K562 (cell line): ENCODE measurements around the gene SH3TC1. TPM values are rescaled to one million over a fixed set of nuclear protein-coding genes. Genes with fewer than 3 reads are reported as not detected.

ENCODE experiments used
- ATAC-seq: fragments of 200-7000 bp; cut with Tn5 transposase; 3 replicates; pipeline ENCODE4 v1.9.1; 2020; ENCODE audit warnings: moderate library complexity
- BruUV-seq: library from RNA; stranded (reverse); fragments of 400-500 nt; replicated peaks from 2 replicates; lab custom pipeline; 2021; lab: Mats Ljungman, UMichigan
- CTCF ChIA-PET: fragments of 300-600 bp; formaldehyde crosslinking; extraction: SDS; loops from one replicate; lab custom pipeline; 2021; ENCODE audit warnings: low intra/inter-chr PET ratio; lab: Yijun Ruan, JAX
- POLR2A ChIA-PET: fragments of 300-600, 350-650 bp; sonication (Branson Sonifier 250); formaldehyde crosslinking; extraction: SDS; loops from one replicate; lab custom pipeline; 2021; ENCODE audit warnings: antibody characterized with exemption, inconsistent platforms; lab: Yijun Ruan, JAX
- DNase-seq, 4 experiments: peaks; one replicate each; pipeline versions ENCODE4 v3.0.0 to v3.0.0-alpha.2; 2011 to 2018; ENCODE audit warnings: low spot score in 3 of 4, mixed read lengths in 3 of 4; ENCODE audit errors: extremely low read depth in 1 of 4
- FAIRE-seq: peaks from 2 replicates; lab custom pipeline; 2011; peaks lifted over from hg19 to GRCh38; lab: Jason Lieb, UNC
- H2AFZ ChIP-seq: 2 replicates; pipeline ENCODE4 v1.6.0; 2011; ENCODE audit warnings: low read depth, low read length, control low read depth, inconsistent platforms
- H3K27ac ChIP-seq: fragments of 200-600 bp; 3 replicates; pipeline ENCODE4 v1.8.0; 2011; ENCODE audit warnings: low read depth, mild to moderate bottlenecking, control low read depth, inconsistent platforms, low read length, moderate library complexity, mixed read lengths; ENCODE audit errors: extremely low read depth
- H3K27me3 ChIP-seq, 2 experiments: fragments of 300-600 bp in 1 of 2; 2 replicates in 1 of 2; 3 replicates in 1 of 2; pipeline versions ENCODE4 v1.6.0 to v1.8.0; 2011; ENCODE audit warnings: inconsistent platforms in 2 of 2, low read length in 2 of 2, mild to moderate bottlenecking in 1 of 2, mixed read lengths in 1 of 2, moderate library complexity in 1 of 2; ENCODE audit not compliant: control insufficient read depth in 2 of 2, insufficient read depth in 2 of 2
- H3K36me3 ChIP-seq: fragments of 300-600 bp; 3 replicates; pipeline ENCODE4 v1.8.0; 2011; ENCODE audit warnings: mild to moderate bottlenecking, low read length, inconsistent platforms; ENCODE audit not compliant: control insufficient read depth, insufficient read depth
- H3K4me1 ChIP-seq, 2 experiments: fragments of 200-600 bp in 1 of 2; replicated peaks in 1 of 2; 2 replicates in 1 of 2; 3 replicates in 1 of 2; pipeline versions ENCODE4 v1.5.1 to v1.8.0; 2011; ENCODE audit warnings: inconsistent platforms in 2 of 2, low read length in 2 of 2, mild to moderate bottlenecking in 1 of 2, mixed read lengths in 1 of 2, moderate library complexity in 1 of 2; ENCODE audit not compliant: control insufficient read depth in 2 of 2, insufficient read depth in 2 of 2
- H3K4me2 ChIP-seq: 2 replicates; pipeline ENCODE4 v1.6.1; 2011; ENCODE audit warnings: low read length, control low read depth, inconsistent platforms, mixed read lengths; ENCODE audit not compliant: insufficient read depth
- H3K4me3 ChIP-seq: fragments of 200-600 bp; sonication (generic), shearing (Covaris generic); 2 replicates; pipeline ENCODE4 v1.5.1; 2016; ENCODE audit warnings: control low read depth, inconsistent platforms
- H3K79me2 ChIP-seq: fragments of 200-600 bp; 3 replicates; pipeline ENCODE4 v1.8.0; 2011; ENCODE audit warnings: low read length, inconsistent platforms; ENCODE audit not compliant: control insufficient read depth, insufficient read depth
- H3K9ac ChIP-seq, 2 experiments: 2 replicates each; pipeline versions ENCODE4 v1.6.0 to v1.6.1; 2011; ENCODE audit warnings: low read depth in 2 of 2, low read length in 2 of 2, control low read depth in 1 of 2, inconsistent platforms in 1 of 2, mild to moderate bottlenecking in 1 of 2, mixed read lengths in 1 of 2; ENCODE audit not compliant: insufficient read depth in 1 of 2
- H3K9me1 ChIP-seq: one replicate; pipeline ENCODE4 v1.6.0; 2011; ENCODE audit warnings: inconsistent platforms, mild to moderate bottlenecking, low read length, moderate library complexity; ENCODE audit not compliant: control insufficient read depth, insufficient read depth
- H3K9me3 ChIP-seq: replicated peaks from 2 replicates; pipeline ENCODE4 v1.5.1; 2011; ENCODE audit warnings: low read depth, low read length, inconsistent platforms; ENCODE audit not compliant: control insufficient read depth, insufficient read depth
- H4K20me1 ChIP-seq: replicated peaks from 2 replicates; pipeline ENCODE4 v1.6.1; 2011; ENCODE audit warnings: low read length, inconsistent platforms, mixed read lengths; ENCODE audit not compliant: control insufficient read depth, insufficient read depth
- ARNT ChIP-seq, 2 experiments: fragments of 450-650 bp; IDR thresholded peaks; 2 replicates each; pipeline ENCODE4 v1.6.1; 2016; ENCODE audit warnings: mild to moderate bottlenecking in 1 of 2
- CBX3 ChIP-seq, 2 experiments: IDR thresholded peaks; 1 replicate in 1 of 2; 2 replicates in 1 of 2; pipeline ENCODE4 v1.6.1; 2012; ENCODE audit warnings: inconsistent platforms in 2 of 2, low read length in 2 of 2, borderline replicate concordance in 1 of 2, control low read depth in 1 of 2
- CBX8 ChIP-seq: fragments of 200-600 bp; sonication (generic); IDR thresholded peaks from 2 replicates; pipeline ENCODE4 v1.6.1; 2012; ENCODE audit warnings: borderline replicate concordance, mixed run types, low read depth, mild to moderate bottlenecking, moderate library complexity, mixed read lengths, low read length, control low read depth, inconsistent platforms; ENCODE audit not compliant: poor library complexity, severe bottlenecking; ENCODE audit errors: extremely low read depth
- COPS2 ChIP-seq: fragments of 450-650 bp; conservative IDR thresholded peaks from 2 replicates; pipeline ENCODE4 v1.6.1; 2016; ENCODE audit warnings: mild to moderate bottlenecking, moderate library complexity
- DDX20 ChIP-seq: fragments of 450-650 bp; IDR thresholded peaks from 2 replicates; pipeline ENCODE4 v1.6.1; 2016; ENCODE audit warnings: missing genetic modification characterization, low read depth, mild to moderate bottlenecking, missing compliant biosample characterization, moderate library complexity
- EP300 ChIP-seq: IDR thresholded peaks from 2 replicates; pipeline ENCODE4 v1.6.1; 2012; ENCODE audit warnings: low read length, improper control_type of control experiment
- HMG20A ChIP-seq: fragments of 450-650 bp; formaldehyde crosslinking; conservative IDR thresholded peaks from 2 replicates; pipeline ENCODE4 v1.4.0; 2020; ENCODE audit warnings: mild to moderate bottlenecking, mixed read lengths
- HMGXB4 ChIP-seq: sonication (generic); formaldehyde crosslinking; IDR thresholded peaks from 2 replicates; pipeline ENCODE4 v1.8.1; 2023; ENCODE audit warnings: mild to moderate bottlenecking, missing genetic modification reagents
- IRF2 ChIP-seq: sonication (generic); formaldehyde crosslinking; IDR thresholded peaks from 2 replicates; pipeline ENCODE4 v1.8.1; 2022; ENCODE audit warnings: mild to moderate bottlenecking, missing genetic modification reagents
- MTA2 ChIP-seq: fragments of 450-650 bp; IDR thresholded peaks from 2 replicates; pipeline ENCODE4 v1.6.1; 2016; ENCODE audit warnings: low read depth
- PHB ChIP-seq: fragments of 250-450 bp; sonication (Bioruptor Pico); IDR thresholded peaks from 2 replicates; pipeline ENCODE4 v1.5.0; 2021
- POLR2AphosphoS5 ChIP-seq: IDR thresholded peaks from 2 replicates; pipeline ENCODE4 v1.6.1; 2011; ENCODE audit warnings: mild to moderate bottlenecking, low read depth, low read length, moderate library complexity; ENCODE audit not compliant: control insufficient read depth, insufficient read depth
- XRCC4 ChIP-seq: IDR thresholded peaks from one replicate; pipeline ENCODE4 v1.6.1; 2011; ENCODE audit not compliant: insufficient read depth, insufficient read length; ENCODE audit errors: extremely low read depth
- ZNF217 ChIP-seq: sonication (generic); formaldehyde crosslinking; IDR thresholded peaks from 2 replicates; pipeline ENCODE4 v1.8.0; 2022; ENCODE audit warnings: mild to moderate bottlenecking, missing genetic modification reagents
- ZNF24 ChIP-seq: fragments of 450-650 bp; IDR thresholded peaks from 2 replicates; pipeline ENCODE4 v1.6.1; 2016
- ZNF347 ChIP-seq: fragments of 450-650 bp; formaldehyde crosslinking; IDR thresholded peaks from 2 replicates; pipeline ENCODE4 v1.4.0; 2020; ENCODE audit warnings: low read depth, mild to moderate bottlenecking, moderate library complexity
- ZNF512 ChIP-seq: IDR thresholded peaks from 2 replicates; pipeline ENCODE4 v1.6.1; 2016; ENCODE audit warnings: missing genetic modification characterization, missing compliant biosample characterization
- WGBS: fragments of 100-300 bp; shearing (Covaris generic); methylation state at CpG from one replicate; pipeline ENCODE4 v1.1.6; 2016; ENCODE audit warnings: low coverage, mixed read lengths; ENCODE audit not compliant: insufficient coverage; ENCODE audit errors: missing lambda C conversion rate; 5-methylcytosine and 5-hydroxymethylcytosine counted together
- in situ Hi-C: fragments of 300-500 bp; cut with MboI; formaldehyde crosslinking; loops from 4 replicates; pipeline ENCODE4 v1.15.0; 2018; ENCODE audit warnings: inconsistent platforms, mixed read lengths
- intact Hi-C: fragments of 100-400 bp; cut with micrococcal nuclease; formaldehyde crosslinking; loops from 2 replicates; pipeline ENCODE4 v1.14.2; 2022
- polyA plus RNA-seq, 8 experiments: library from polyadenylated mRNA; depleted of rRNA in 4 of 8; stranded (reverse) in 5 of 8; unstranded in 3 of 8; fragments of >200 nt; fragmentation: Nextera tagmentation in 2 of 8; fragmentation: Illumina TruSeq in 1 of 8; extraction: Ambion mirVana in 2 of 8; extraction: Trizol in 1 of 8; gene quantifications; 2 replicates each; pipeline versions ENCODE4 v1.2.1 to v1.2.3, GENCODE V29; 2011 to 2014; ENCODE audit warnings: inconsistent platforms in 1 of 8, missing spikeins in 1 of 8
- total RNA-seq, 7 experiments: library from RNA; depleted of rRNA in 6 of 7; stranded (reverse); fragments of >200 nt in 6 of 7; fragmentation: Illumina TruSeq in 2 of 7; extraction: Trizol in 2 of 7; gene quantifications; 2 replicates each; pipeline versions ENCODE4 v1.2.1 to v1.2.3, GENCODE V29; 2011 to 2021; ENCODE audit warnings: low replicate concordance in 1 of 7

SH3TC1 gene
- total and polyA plus RNA-seq, 9 of the 15 experiments (the other 6 are each of a cell fraction or from before 2014, with no cell fraction given): 0.04 to 2.1 (median 0.48) TPM; not detected in 1

GRCh38 chr4:8205241-8205707 is 6.2 kb downstream of the SH3TC1 start:
- no peak for DNase-seq
- no peak overlapping the region for H3K4me3 ChIP-seq
- TF ChIP-seq ZNF347 (CRISPR knock-in tag): no peak
- no peak for TF ChIP-seq ZNF217 (CRISPR knock-in tag)
- TF ChIP-seq XRCC4: no peak
- TF ChIP-seq CBX8: no peak
- TF ChIP-seq PHB (CRISPR knock-in tag): no peak
- TF ChIP-seq MTA2: no peak
- TF ChIP-seq COPS2: no peak
- no peak for TF ChIP-seq EP300
- no peak for TF ChIP-seq ARNT (IDR thresholded peaks at IDR 0.05)
- no peak for TF ChIP-seq ZNF512 (tag)
- TF ChIP-seq HMG20A: no peak
- TF ChIP-seq HMGXB4 (CRISPR knock-in tag): no peak
- TF ChIP-seq DDX20 (tag): no peak
- TF ChIP-seq CBX3 (IDR thresholded peaks at IDR 0.05; ENCODE audit: borderline replicate concordance in 1 of 2, low read length in 2 of 2): no peak
- no peak for TF ChIP-seq ZNF24
- no peak for TF ChIP-seq POLR2AphosphoS5
- TF ChIP-seq IRF2: no peak

More at GRCh38 chr4:8205241-8205707, 6.2 kb downstream of the SH3TC1 start:
- H3K27ac ChIP-seq: no peak overlapping the region
- POLR2A ChIA-PET: interaction anchor here (0.7 kb wide), 1 partner anchor 11 kb away, joined by 5 read pairs; no protein-coding TSS in a partner anchor
- H3K36me3 ChIP-seq: no peaks in the 10 kb centered on the region
- peaks cover 4 to 22% of the 10 kb centered on the region in 2 experiments for H3K4me1 ChIP-seq
- in situ Hi-C loops: no loop called here
- H4K20me1 ChIP-seq: peaks cover 20% of the 10 kb centered on the region
- no peaks in the 10 kb centered on the region for H3K9me1 ChIP-seq
- H3K79me2 ChIP-seq: no peaks in the 10 kb centered on the region
- WGBS: 19% methylated on average over 12 of the region's 19 CpGs
- H2AFZ ChIP-seq: no peak overlapping the region
- no peak for ATAC-seq
- H3K9me3 ChIP-seq: no peaks in the 10 kb centered on the region
- no peak for FAIRE-seq
- BruUV-seq: no TSS peak
- intact Hi-C loops: no loop called here
- CTCF ChIA-PET: no interaction called here
- H3K27me3 ChIP-seq: peaks cover 18 to 77% of the 10 kb centered on the region in 2 experiments; a peak in 4 of 5 replicates
- 0 out of 4 replicates have a peak overlapping the region, but pooled peaks of 1 of the 2 experiments have one; percentile 14 for H3K9ac ChIP-seq
- no peak overlapping the region for H3K4me2 ChIP-seq
